ENCODE data around the gene NOSIP.

Gene NOSIP

GRCh38 chr19:49594993-49595818 lies 14.8 kb upstream of the NOSIP start:
- no peak for DNase-seq (ENCODE audit: extremely low read depth in 1 of 2, low read depth in 1 of 2)

- no peak for DNase-seq (ENCODE audit: extremely low read depth in 1 of 2, low read depth in 1 of 2)
These were observed 14.0 kb upstream of the NOSIP start for GRCh38 chr19:49594157-49594992.

GRCh38 chr19:49593233-49594113 lies 13.1 kb upstream of the NOSIP start:
- DNase-seq (ENCODE audit: extremely low read depth in 1 of 2, low read depth in 1 of 2), result peak; percentile 82 to 94

- no peak for DNase-seq (ENCODE audit: extremely low read depth in 1 of 2, low read depth in 1 of 2)
These were observed 12.3 kb upstream of the NOSIP start for GRCh38 chr19:49592486-49593232.

- no peak for DNase-seq (ENCODE audit: extremely low read depth in 1 of 2, low read depth in 1 of 2)
These were observed 11.6 kb upstream of the NOSIP start for GRCh38 chr19:49591731-49592485.

- no peak for DNase-seq (ENCODE audit: extremely low read depth in 1 of 2, low read depth in 1 of 2)
These were observed 10.8 kb upstream of the NOSIP start, which contains the start of gene PRR12 for GRCh38 chr19:49590971-49591730. Gene PRR12 (plus strand): TSS chr19:49591182. CDS start chr19:49591655, 473 bp downstream.

- DNase-seq (ENCODE audit: extremely low read depth in 1 of 2, low read depth in 1 of 2), result peak; percentile 82 to 96
These were observed 10.0 kb upstream of the NOSIP start for GRCh38 chr19:49590071-49590970.

- DNase-seq (ENCODE audit: extremely low read depth in 1 of 2, low read depth in 1 of 2), result no peak
These were observed 9.1 kb upstream of the NOSIP start for GRCh38 chr19:49589502-49589905.

- no peak for DNase-seq (ENCODE audit: extremely low read depth in 1 of 2, low read depth in 1 of 2)
These were observed 8.2 kb upstream of the NOSIP start for GRCh38 chr19:49588365-49589122.

GRCh38 chr19:49587227-49587626 lies 6.9 kb upstream of the NOSIP start:
- no peak for DNase-seq (ENCODE audit: extremely low read depth in 1 of 2, low read depth in 1 of 2)

GRCh38 chr19:49585023-49585422 lies 4.7 kb upstream of the NOSIP start:
- no peak for DNase-seq (ENCODE audit: extremely low read depth in 1 of 2, low read depth in 1 of 2)

- no peak for DNase-seq (ENCODE audit: extremely low read depth in 1 of 2, low read depth in 1 of 2)
These were observed 2.9 kb upstream of the NOSIP start for GRCh38 chr19:49583239-49583638.

GRCh38 chr19:49581007-49581508 lies 702 bp upstream of the NOSIP start, which contains the start of gene PRRG2:
Gene PRRG2 (plus strand): TSS chr19:49581316. CDS start chr19:49583220, 1,904 bp downstream.
- DNase-seq (ENCODE audit: extremely low read depth in 1 of 2, low read depth in 1 of 2), result no peak

GRCh38 chr19:49579947-49580263 lies 451 bp downstream of the NOSIP start:
- DNase-seq (ENCODE audit: extremely low read depth in 1 of 2, low read depth in 1 of 2), result no peak

GRCh38 chr19:49579193-49579592 lies 1.2 kb downstream of the NOSIP start:
- DNase-seq (ENCODE audit: extremely low read depth in 1 of 2, low read depth in 1 of 2), result no peak

- no peak for DNase-seq (ENCODE audit: extremely low read depth in 1 of 2, low read depth in 1 of 2)
These were observed 6.1 kb downstream of the NOSIP start for GRCh38 chr19:49574206-49574755.

Data from stimulated activated CD8-positive, alpha-beta memory T cell treated with anti-CD3 and anti-CD28 coated beads, Interleukin-7, amount 100 ng/mL, for 48 hours (primary cell).